Suprapubic skin (tissue), 4 donors: ENCODE results near the gene ITPR2. TPM values are rescaled to one million over a fixed set of nuclear protein-coding genes. Genes with fewer than 3 reads are reported as not detected.
A peak's percentile ranks its signal among the peaks of the same experiment; 100 is the strongest.

ENCODE experiments used
- DNase-seq, 2 donors: peaks; one replicate each; pipeline ENCODE4 v3.0.0-alpha.2; 2019; ENCODE audit warnings: low spot score in 2 of 2
- H3K27ac ChIP-seq: fragments of 200-600 bp; sonication (generic); one replicate; pipeline ENCODE4 v1.5.1; 2019
- H3K27me3 ChIP-seq: fragments of 200-600 bp; sonication (generic); one replicate; pipeline ENCODE4 v1.5.1; 2019
- H3K36me3 ChIP-seq: fragments of 200-600 bp; sonication (generic); one replicate; pipeline ENCODE4 v1.5.1; 2019
- H3K4me1 ChIP-seq: fragments of 200-600 bp; sonication (generic); one replicate; pipeline ENCODE4 v1.5.1; 2019
- H3K4me3 ChIP-seq: fragments of 200-600 bp; sonication (generic); one replicate; pipeline ENCODE4 v1.5.1; 2019; ENCODE audit warnings: mild to moderate bottlenecking
- H3K9me3 ChIP-seq: fragments of 200-600 bp; sonication (generic); one replicate; pipeline ENCODE4 v1.5.1; 2019
- EP300 ChIP-seq: sonication (generic); formaldehyde crosslinking; IDR thresholded peaks from one replicate; pipeline ENCODE4 v1.6.1; 2017; ENCODE audit warnings: antibody characterized with exemption
- POLR2A ChIP-seq, 2 donors: fragments of 450-650 bp; IDR thresholded peaks; one replicate each; pipeline ENCODE4 v1.6.1; 2017; ENCODE audit warnings: antibody characterized with exemption in 2 of 2, mild to moderate bottlenecking in 2 of 2, moderate library complexity in 2 of 2
- POLR2AphosphoS5 ChIP-seq, 3 donors: sonication (generic); formaldehyde crosslinking; IDR thresholded peaks; one replicate each; pipeline ENCODE4 v1.6.1; 2017; ENCODE audit warnings: antibody characterized with exemption in 3 of 3
- WGBS: methylation state at CpG from one replicate; pipeline ENCODE4 v1.1.5; 2018; 5-methylcytosine and 5-hydroxymethylcytosine counted together
- total RNA-seq, 4 donors: library from RNA; depleted of rRNA; stranded (reverse); fragments of >200 nt; gene quantifications; one replicate each; pipeline ENCODE4 v1.1.0, GENCODE V29; 2016
- TF ChIP-seq, protein P1 (sequence below), 2 donors: fragments of 200-600 bp in 1 of 2; fragments of 450-650 bp in 1 of 2; sonication (generic) in 1 of 2; IDR thresholded peaks; one replicate each; pipeline ENCODE4 v1.5.1; 2016 to 2019; ENCODE audit warnings: antibody characterized with exemption in 2 of 2, mild to moderate bottlenecking in 1 of 2, moderate library complexity in 1 of 2

ITPR2 gene
- total RNA-seq, 4 donors from 2014 or later: 59.6 to 159 (median 72.1) TPM

DNA sequence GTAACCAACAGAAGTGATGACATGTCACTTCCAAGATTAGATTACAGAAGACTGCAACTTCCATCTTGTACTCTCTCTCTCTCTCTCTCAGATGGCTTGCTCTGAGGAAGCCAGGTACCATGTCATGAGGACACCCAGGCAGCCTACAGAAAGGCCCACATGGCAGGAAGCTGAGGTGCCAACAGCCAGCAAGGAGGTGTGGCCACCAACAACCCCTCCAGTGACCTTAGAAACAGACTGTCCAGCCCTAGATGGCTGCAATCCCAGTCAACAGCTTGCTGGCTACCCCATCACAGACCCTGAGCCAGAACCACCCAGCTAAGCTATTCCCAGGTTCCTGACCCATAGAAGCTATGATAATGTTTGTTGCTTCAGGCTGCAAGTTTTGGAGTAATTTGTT lies 178.4 kb downstream of the ITPR2 start:
- Histone ChIP-seq H3K9me3 (no peaks in the 10 kb centered on the region), H3K27me3 (no peaks in the 10 kb centered on the region), H3K4me1 (no peaks in the 10 kb centered on the region), H3K36me3 (peaks cover 66% of the 10 kb centered on the region), H3K27ac (no peak overlapping the region), H3K4me3 (no peak overlapping the region)
- DNase-seq: no peak
- TF ChIP-seq, protein P1, sequence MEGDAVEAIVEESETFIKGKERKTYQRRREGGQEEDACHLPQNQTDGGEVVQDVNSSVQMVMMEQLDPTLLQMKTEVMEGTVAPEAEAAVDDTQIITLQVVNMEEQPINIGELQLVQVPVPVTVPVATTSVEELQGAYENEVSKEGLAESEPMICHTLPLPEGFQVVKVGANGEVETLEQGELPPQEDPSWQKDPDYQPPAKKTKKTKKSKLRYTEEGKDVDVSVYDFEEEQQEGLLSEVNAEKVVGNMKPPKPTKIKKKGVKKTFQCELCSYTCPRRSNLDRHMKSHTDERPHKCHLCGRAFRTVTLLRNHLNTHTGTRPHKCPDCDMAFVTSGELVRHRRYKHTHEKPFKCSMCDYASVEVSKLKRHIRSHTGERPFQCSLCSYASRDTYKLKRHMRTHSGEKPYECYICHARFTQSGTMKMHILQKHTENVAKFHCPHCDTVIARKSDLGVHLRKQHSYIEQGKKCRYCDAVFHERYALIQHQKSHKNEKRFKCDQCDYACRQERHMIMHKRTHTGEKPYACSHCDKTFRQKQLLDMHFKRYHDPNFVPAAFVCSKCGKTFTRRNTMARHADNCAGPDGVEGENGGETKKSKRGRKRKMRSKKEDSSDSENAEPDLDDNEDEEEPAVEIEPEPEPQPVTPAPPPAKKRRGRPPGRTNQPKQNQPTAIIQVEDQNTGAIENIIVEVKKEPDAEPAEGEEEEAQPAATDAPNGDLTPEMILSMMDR (IDR thresholded peaks at IDR 0.05): no peak
- TF ChIP-seq EP300 (no peak), POLR2A (IDR thresholded peaks at IDR 0.05) (no peak), POLR2AphosphoS5 (IDR thresholded peaks at IDR 0.05) (no peak)

DNA sequence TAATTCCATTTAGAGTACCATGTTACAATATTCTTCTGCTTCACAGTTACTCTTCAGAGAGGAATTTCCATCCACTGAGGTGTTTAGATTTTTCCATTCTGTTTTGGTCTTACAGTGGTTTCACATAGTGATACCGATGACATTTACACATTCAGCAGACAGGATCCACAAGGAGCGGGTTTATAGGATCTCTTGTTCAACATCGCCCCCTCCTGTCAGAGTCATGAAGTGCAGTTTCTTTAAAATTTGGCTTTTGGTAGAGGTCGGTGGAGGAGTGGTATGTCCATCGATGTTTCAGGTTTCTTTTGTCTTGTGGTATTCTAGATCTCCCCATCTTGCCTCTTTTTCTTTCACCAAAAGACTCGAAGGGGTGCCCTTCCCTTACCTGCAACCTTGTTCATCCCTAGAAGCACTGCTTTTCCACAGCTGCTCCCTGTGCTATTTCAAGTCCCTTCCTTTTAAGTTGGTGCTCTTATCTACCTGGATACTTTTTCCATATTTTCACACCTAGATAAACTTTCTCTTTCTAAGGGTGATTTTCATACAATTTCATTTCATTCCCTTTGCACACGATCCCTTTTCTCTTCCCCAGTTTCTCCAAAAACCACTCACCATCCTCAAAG lies 181.3 kb downstream of the ITPR2 start:
- no peak overlapping the region for H3K27ac ChIP-seq
- H3K4me3 ChIP-seq: no peak overlapping the region
- H3K9me3 ChIP-seq: no peaks in the 10 kb centered on the region
- no peak for TF ChIP-seq POLR2A (IDR thresholded peaks at IDR 0.05)
- TF ChIP-seq, protein P1 (IDR thresholded peaks at IDR 0.05): peak; percentile 48 to 49
- peaks cover 4% of the 10 kb centered on the region for H3K4me1 ChIP-seq
- peaks cover 45% of the 10 kb centered on the region for H3K36me3 ChIP-seq
- DNase-seq: no peak
- no peaks in the 10 kb centered on the region for H3K27me3 ChIP-seq
- WGBS: 56% methylated on average over 7 of the region's 7 CpGs

DNA sequence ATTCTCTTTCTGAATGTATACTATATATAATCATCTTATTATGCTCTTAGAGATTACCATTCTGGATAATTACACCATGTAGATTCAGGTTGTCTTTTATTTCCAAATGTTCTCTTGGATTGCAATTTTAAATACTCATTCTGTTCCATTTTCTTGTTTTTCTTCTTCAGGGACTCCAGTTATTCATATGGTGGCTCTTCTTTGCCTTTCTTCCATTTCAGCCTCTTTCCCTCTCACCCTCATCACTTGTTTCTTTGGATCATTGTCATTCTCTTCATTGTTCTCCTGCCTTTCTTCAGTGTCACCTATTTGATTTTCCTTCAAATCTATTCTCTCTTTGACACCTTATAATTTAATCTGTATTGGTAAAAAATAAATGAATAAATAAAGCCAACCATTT lies 182.0 kb downstream of the ITPR2 start:
- TF ChIP-seq POLR2A (IDR thresholded peaks at IDR 0.05) (no peak), EP300 (no peak), POLR2AphosphoS5 (IDR thresholded peaks at IDR 0.05) (no peak)
- TF ChIP-seq, protein P1 (IDR thresholded peaks at IDR 0.05): no peak
- H3K27me3 ChIP-seq: no peaks in the 10 kb centered on the region
- H3K36me3 ChIP-seq: peaks cover 39% of the 10 kb centered on the region
- H3K27ac ChIP-seq: no peak overlapping the region
- H3K9me3 ChIP-seq: no peaks in the 10 kb centered on the region
- no peak for DNase-seq
- no peak overlapping the region for H3K4me3 ChIP-seq
- peaks cover 4% of the 10 kb centered on the region for H3K4me1 ChIP-seq

DNA sequence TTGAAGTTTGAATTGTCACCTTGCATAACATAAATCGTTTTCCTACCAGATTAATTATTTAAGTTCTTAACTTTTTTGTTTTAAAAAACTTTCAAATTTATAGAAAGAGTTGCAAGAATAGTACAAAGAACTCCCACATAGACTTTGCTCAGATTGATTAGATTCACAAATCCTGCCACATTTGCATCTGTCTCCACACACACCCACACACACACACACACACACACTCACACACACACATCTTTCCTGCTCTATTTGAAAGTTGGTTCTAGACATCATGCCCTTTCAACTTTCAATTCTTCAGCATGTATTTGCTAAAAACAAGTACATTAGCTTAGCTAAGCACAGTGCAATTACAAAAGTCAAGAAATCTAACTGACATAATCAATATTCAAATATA lies 184.0 kb downstream of the ITPR2 start:
- peaks cover 22% of the 10 kb centered on the region for H3K36me3 ChIP-seq
- H3K4me1 ChIP-seq: peaks cover 4% of the 10 kb centered on the region
- H3K27me3 ChIP-seq: no peaks in the 10 kb centered on the region
- TF ChIP-seq POLR2AphosphoS5 (IDR thresholded peaks at IDR 0.05): no peak
- no peak for TF ChIP-seq POLR2A (IDR thresholded peaks at IDR 0.05)
- TF ChIP-seq EP300: no peak
- TF ChIP-seq, protein P1 (IDR thresholded peaks at IDR 0.05): no peak
- no peak overlapping the region for H3K27ac ChIP-seq
- WGBS: 62% methylated on average over 1 of the region's 1 CpG
- no peaks in the 10 kb centered on the region for H3K9me3 ChIP-seq
- no peak for DNase-seq
- no peak overlapping the region for H3K4me3 ChIP-seq

DNA sequence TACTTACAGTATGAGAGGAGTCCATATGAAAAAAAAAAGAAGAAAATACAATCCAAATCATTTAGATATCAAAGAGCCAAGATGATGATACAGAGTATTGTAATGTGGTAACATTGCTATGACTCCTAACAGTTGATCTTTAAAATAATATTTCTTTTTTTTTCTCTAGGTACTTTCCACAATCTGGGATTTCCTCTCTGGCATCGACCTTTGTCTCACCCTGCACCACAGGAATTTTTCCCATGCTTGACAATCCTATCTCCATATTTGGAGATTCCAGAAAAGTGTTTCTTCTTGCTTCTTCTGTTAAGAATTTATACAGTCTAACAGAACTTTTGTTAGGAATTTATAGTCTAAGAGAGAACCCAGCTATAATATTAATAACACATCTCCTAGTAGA lies 184.4 kb downstream of the ITPR2 start:
- H3K4me3 ChIP-seq: no peak overlapping the region
- no peak for DNase-seq
- WGBS: 26% methylated on average over 1 of the region's 1 CpG
- TF ChIP-seq EP300 (no peak), POLR2AphosphoS5 (IDR thresholded peaks at IDR 0.05) (no peak)
- TF ChIP-seq, protein P1 (IDR thresholded peaks at IDR 0.05): no peak
- H3K4me1 ChIP-seq: peaks cover 4% of the 10 kb centered on the region
- no peaks in the 10 kb centered on the region for H3K9me3 ChIP-seq
- H3K36me3 ChIP-seq: peaks cover 18% of the 10 kb centered on the region
- H3K27ac ChIP-seq: no peak overlapping the region
- no peaks in the 10 kb centered on the region for H3K27me3 ChIP-seq
